ENCODE data around the gene OXGR1. TPM values are rescaled to one million over a fixed set of nuclear protein-coding genes. Genes with fewer than 3 reads are reported as not detected.

OXGR1 gene
- total RNA-seq, 4 donors from 2014 or later: 0.80 to 12.3 (median 7.2) TPM

DNA sequence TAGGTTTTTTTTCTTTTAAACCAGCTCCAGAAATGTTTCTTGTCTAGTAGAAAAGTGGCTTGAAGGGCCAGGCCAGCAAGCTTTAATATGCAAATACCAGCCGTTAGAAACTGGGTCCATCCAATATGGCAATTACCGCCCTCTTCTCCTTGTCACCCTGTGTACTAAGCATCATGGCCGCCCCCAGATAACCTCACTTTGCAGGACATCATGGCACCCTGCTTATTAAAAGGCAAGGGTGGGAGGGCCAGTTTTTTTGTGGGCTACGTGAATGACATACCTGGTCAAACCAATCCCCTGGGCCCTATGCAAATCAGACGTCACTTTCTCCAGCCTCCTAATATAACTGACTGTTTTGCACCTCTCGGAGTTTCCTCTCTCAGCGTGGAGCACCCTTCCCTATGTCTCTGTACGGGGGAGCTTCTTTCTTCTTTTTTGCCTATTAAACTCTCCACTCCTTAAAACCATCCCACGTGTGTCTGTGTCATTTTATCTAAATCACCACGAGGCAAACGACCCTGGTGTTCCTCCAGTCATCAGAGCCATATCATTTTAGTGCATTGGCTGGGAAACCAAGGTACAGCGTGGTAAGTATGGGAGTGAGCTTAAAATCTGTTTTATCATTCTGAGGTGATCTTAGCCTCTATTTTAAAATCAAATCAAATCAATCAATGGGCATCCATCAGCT lies 27.7 kb downstream of the OXGR1 start:
- no peak overlapping the region for H3K4me3 ChIP-seq (ENCODE audit: low read depth, poor library complexity, severe bottlenecking)
- WGBS, 2 donors: 94 to 95% methylated on average over 12 of the region's 12 CpGs
- TF ChIP-seq POLR2A (IDR thresholded peaks at IDR 0.05) (no peak), CTCF (IDR thresholded peaks at IDR 0.05) (no peak)
- intact Hi-C loops (cut with DNase I; ENCODE audit: low total_unique reads): no loop called here
- no peak for DNase-seq (ENCODE audit: low spot score in 2 of 2)

GRCh38 chr13:96963786-96964475 lies 30.3 kb downstream of the OXGR1 start:
- H3K4me3 ChIP-seq (ENCODE audit: low read depth, poor library complexity, severe bottlenecking): no peak overlapping the region
- TF ChIP-seq POLR2A (IDR thresholded peaks at IDR 0.05): no peak
- TF ChIP-seq CTCF (IDR thresholded peaks at IDR 0.05): no peak
- intact Hi-C loops (cut with DNase I; ENCODE audit: low total_unique reads): no loop called here
- DNase-seq (ENCODE audit: low spot score in 2 of 2): no peak
- WGBS, 2 donors: 69 to 77% methylated on average over 2 of the region's 2 CpGs

DNA sequence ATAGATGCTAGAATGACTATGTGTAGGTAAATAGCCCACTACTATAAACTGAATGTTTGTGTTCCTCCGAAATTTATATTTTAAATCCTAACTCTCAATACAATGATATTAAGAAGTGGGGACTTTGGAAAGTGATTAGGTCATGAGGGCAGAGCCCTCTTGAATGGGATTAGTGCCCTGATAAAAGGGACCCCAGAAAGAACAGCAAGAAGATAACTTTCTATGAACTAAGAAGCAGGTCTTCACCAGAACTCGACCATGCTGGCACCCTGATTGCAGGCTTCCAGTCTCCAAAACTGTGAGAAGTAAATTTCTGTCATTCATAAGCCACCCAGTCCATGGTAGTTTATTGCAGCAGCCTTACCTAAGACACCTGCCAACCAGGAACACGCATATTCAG lies 33.9 kb downstream of the OXGR1 start:
- WGBS, 2 donors: 87 to 89% methylated on average over 3 of the region's 3 CpGs
- TF ChIP-seq POLR2A (IDR thresholded peaks at IDR 0.05) (no peak), CTCF (IDR thresholded peaks at IDR 0.05) (no peak)
- intact Hi-C loops (cut with DNase I; ENCODE audit: low total_unique reads): no loop called here
- no peak overlapping the region for H3K4me3 ChIP-seq (ENCODE audit: low read depth, poor library complexity, severe bottlenecking)
- no peak for DNase-seq (ENCODE audit: low spot score in 2 of 2)

DNA sequence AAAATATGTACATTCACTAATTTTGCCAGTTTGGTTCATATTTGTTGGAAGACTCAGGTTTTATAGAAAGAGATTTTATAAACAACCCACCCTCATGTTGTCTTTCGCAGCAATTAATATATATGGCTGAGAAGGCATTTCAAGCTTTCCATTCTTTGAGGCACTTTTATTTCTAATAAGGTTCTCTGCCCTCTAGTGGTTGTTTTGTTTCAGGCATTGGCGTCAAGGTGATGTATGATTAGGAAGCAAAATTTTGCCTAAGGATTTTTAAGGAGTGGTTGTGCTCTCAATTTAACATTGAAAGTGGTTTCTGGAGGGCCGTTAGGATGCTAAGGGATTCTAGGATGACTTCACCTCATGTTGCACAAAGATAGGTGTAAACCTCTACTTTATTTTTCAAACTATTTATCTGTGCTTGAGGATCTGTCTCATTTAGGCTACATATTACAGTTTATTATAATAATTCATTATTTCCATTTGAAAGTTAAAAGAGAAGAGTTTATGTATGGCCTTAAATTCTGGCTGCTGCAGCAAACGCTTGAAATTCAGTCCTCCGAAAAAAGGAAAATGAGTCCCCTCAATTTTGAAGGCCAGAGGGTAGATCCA lies 35.9 kb downstream of the OXGR1 start:
- no peak for TF ChIP-seq POLR2A (IDR thresholded peaks at IDR 0.05)
- TF ChIP-seq CTCF (IDR thresholded peaks at IDR 0.05): no peak

DNA sequence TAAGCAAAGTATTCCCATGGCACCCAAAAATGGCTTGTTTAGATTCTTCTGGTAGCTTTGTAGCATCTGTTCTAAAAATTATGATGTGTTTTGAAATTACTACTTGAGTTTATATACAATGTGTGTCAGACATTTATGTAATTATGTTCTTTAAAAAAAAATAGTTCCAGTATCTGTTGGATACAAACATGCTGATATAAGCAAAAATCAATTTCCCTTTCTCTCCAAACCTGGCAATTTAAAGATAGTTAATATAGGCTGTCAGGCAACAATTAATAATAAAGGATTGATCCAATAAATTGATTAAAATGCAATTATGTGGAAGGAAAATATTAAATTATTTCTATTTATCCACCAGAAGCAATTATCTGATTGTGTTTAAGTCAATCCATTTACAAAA lies 41.7 kb downstream of the OXGR1 start:
- TF ChIP-seq CTCF (IDR thresholded peaks at IDR 0.05) (no peak), POLR2A (IDR thresholded peaks at IDR 0.05) (no peak)
- no peak for DNase-seq (ENCODE audit: low spot score in 2 of 2)
- intact Hi-C loops (cut with DNase I; ENCODE audit: low total_unique reads): no loop called here

More for the DNA sequence above, 35.9 kb downstream of the OXGR1 start:
- 41 to 43% methylated on average over 5 of the region's 5 CpGs for WGBS, 2 donors
- intact Hi-C loops (cut with DNase I; ENCODE audit: low total_unique reads): no loop called here
- H3K4me3 ChIP-seq (ENCODE audit: low read depth, poor library complexity, severe bottlenecking): no peak overlapping the region
- no peak for DNase-seq (ENCODE audit: low spot score in 2 of 2)

More for the DNA sequence above, 41.7 kb downstream of the OXGR1 start:
- H3K4me3 ChIP-seq (ENCODE audit: low read depth, poor library complexity, severe bottlenecking): no peak overlapping the region
